NOMO-1 treated with dmso at 0.1 percent for 144 hours (cell line): Measurements from ENCODE around the gene SHTN1.

Experiments used
- DNase-seq: peaks from one replicate; lab custom pipeline; 2025; ENCODE audit not compliant: unreplicated experiment; lab: John Stamatoyannopoulos, UW

Gene SHTN1

DNA sequence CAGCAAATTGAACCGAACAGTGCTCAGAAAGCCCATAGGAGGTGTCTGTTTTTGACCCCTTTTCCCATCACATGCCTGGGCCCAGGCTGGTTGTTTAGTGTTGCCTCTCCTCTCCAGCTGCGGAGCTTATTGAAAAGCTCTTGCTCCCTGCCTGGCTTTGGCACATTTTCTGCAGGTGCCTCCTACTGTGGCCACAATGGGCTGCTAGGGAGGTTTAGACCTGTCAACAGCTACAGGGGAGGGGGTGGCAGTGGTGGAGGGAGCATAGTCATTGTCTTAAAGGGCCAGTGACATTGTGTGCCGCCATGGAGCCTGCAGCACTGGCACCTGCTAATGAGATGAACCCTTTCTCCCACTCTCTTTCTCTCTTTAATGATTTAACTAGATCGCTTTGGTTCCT lies 168.9 kb downstream of the SHTN1 start:
- no peak for DNase-seq

DNA sequence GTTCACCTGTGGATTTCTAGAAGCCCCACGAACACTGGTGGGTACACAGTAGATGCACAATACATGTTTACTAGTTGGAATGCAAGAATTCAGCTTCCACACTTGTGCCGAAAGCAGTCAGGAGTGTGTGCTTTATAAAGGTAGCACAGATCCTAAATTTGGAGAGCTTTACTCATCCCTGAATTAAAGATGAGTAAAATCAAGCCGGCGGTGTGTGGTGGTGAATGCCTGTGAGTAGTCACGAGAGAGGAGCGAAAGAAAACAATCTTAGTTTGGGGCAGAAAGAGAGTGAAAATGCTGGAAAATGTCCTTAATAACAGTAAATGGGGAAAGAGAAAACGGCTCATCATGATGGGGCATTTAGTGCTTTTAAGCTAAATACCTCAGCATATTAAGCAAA lies 169.3 kb downstream of the SHTN1 start:
- DNase-seq, result no peak

DNA sequence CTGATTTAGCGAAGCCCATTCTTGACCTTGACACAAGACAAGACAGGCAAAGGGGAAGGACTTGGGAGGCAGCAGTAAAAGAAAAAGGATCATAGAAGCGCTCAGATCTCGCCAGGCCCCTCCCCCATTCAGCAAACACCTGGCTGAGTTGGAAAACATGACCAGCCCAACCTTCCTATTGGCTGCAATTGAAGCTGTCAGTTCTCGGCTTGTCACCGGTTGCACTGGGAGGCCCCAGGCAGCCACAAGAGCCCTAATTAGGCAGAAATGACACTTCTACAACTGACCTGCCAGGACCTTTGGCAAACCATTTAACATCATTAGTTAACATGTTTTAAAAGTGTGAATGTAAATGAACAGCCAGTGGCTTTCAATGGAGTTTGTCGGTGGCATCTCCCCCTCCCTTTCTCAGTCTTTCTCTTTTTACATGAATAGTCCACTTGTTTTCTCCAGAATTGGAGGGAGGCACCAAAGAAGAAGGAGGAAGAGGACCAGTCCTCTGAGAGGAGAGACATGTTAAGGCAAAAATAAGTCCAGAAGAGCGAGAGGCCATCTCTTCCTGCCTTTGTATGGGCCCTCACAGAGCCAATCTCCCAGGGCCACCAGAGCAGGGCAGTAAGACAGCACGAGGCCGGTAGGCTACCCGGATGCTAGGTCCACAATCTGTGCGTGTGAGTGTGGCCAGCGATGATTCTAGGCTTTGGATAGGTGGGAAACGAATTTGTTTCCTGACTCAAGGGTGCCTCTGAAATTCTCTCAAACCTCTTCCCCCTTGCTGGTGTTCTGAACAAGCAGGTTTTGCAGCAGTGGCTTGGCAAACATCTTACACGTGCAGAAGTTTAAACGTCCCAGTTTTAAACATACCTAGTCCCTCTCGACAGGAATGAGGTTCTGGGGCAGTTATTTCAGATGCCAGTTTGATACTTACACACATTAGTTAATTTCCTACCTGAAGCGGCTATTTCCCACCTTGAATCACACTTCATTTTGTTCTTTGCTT lies 170.7 kb downstream of the SHTN1 start:
- no peak for DNase-seq

- no peak for DNase-seq
These were observed 173.2 kb downstream of the SHTN1 start for GRCh38 chr10:116831790-116832189.
